ENCODE results near the gene SLC38A3. TPM values are rescaled to one million over a fixed set of nuclear protein-coding genes. Genes with fewer than 3 reads are reported as not detected.

Gene SLC38A3
- total RNA-seq, 4 donors from 2014 or later: 0.11 to 0.39 TPM; not detected in 2

DNA sequence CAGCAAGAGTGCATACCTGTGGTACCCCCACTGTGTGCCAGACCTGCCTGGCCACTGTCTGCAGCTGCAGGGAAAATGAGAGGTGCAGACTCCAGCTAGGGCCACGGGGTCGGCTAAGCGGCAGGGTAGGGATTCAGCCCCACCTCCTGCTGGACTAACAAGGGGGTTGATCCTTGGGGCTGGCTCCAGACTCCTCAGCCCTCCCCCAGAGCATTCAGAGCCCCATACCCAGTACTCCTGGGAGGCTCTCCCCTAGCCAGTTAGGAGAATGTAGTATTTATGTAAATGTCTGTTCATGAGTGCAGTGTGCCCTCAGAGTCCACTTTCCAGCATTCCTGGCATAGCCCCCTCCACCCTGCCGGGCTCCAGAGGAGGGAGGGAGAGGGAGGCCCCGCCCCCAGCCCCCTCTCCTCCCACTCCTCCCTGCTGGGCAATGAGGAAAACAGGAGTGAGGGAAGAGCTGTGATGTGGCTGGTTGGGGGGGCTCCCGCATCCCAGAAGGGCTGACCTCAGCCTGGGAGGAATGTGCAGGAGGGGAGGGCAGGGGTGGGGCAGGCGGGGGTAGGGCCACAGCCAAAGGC lies 59.4 kb downstream of the SLC38A3 start:
- DNase-seq (ENCODE audit: extremely low spot score): peak; percentile 94
- TF ChIP-seq POLR2AphosphoS5 (IDR thresholded peaks at IDR 0.05) (peak in 1 of 2 donors; percentile 35), EP300 (IDR thresholded peaks at IDR 0.05) (no peak), POLR2A (IDR thresholded peaks at IDR 0.05; ENCODE audit: low read depth) (no peak)
- Histone ChIP-seq H3K9me3 (no peaks in the 10 kb centered on the region), H3K36me3 (peaks cover 0 to 2% (median 0%) of the 10 kb centered on the region in 4 donors), H3K27me3 (no peaks in the 10 kb centered on the region), H3K4me3 (peak overlapping the region in 2 of 4 donors; percentile 11 to 30), H3K27ac (replicated peaks in 1 of 4) (peak overlapping the region; percentile 93 to 100 (median 96)), H3K4me1 (peaks cover 70 to 97% (median 92%) of the 10 kb centered on the region in 4 donors)
- intact Hi-C loops (cut with DNase I): no loop called here
- 17% methylated on average over 7 of the region's 7 CpGs for WGBS

DNA sequence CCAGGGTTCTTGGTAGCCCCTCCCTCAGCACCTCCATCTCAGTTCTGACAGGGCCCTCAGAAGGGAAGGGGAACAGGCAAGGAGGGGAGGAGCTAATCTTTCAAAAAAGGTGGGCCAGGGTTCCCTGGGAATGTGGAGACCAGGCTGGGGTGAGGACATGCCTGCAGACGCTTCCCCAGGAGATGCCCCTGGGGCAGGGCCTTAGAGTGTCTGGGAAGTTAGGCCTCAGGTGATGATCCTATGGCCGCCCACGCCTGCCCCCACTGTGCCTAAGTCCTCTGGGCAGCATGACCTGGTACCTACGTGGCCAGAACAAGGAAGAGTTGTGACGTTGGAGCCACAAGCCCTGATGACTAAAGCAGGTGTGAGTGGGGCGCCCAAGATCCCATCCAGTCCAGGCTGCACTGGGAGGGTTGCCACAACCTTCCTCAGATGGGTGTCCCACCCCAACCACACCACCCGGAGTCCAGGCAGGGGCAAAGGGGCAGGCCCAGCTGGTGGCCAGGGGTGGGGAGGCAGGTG lies 60.0 kb downstream of the SLC38A3 start:
- H3K27me3 ChIP-seq: no peaks in the 10 kb centered on the region
- H3K4me1 ChIP-seq: peaks cover 67 to 97% (median 92%) of the 10 kb centered on the region in 4 donors
- peak overlapping the region; percentile 93 to 100 (median 96) for H3K27ac ChIP-seq (replicated peaks in 1 of 4)
- WGBS: 49% methylated on average over 5 of the region's 7 CpGs
- H3K36me3 ChIP-seq: no peaks in the 10 kb centered on the region
- H3K9me3 ChIP-seq: no peaks in the 10 kb centered on the region
- peak in 1 of 2 donors; percentile 69 for TF ChIP-seq POLR2AphosphoS5 (IDR thresholded peaks at IDR 0.05)
- no peak for TF ChIP-seq EP300 (IDR thresholded peaks at IDR 0.05)
- DNase-seq (ENCODE audit: extremely low spot score): no peak
- intact Hi-C loops (cut with DNase I): no loop called here
- H3K4me3 ChIP-seq: peak overlapping the region in 3 of 4 donors; percentile 11 to 24 (median 14)

DNA sequence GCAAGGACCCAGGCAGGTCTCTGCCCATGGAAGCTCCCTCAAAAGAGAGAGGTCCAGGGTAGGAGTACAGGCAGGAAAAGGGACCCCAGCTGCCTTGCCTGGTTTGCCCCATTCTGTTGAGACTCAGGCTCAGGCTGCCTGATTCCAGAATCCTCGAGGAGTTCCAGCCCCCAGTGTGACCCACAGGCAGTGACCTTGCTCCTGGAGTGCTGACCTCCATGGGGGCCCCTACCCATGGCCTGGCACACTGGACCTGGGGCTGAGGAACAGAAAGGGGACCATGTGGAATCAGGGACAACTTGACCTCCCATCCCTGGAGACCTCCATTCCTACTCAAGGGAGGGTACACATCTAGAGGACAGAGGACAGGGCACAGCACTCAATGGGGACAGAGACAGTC lies 60.5 kb downstream of the SLC38A3 start:
- Histone ChIP-seq H3K9me3 (no peaks in the 10 kb centered on the region), H3K27ac (replicated peaks in 1 of 4) (peak overlapping the region; percentile 93 to 100 (median 96)), H3K4me1 (peaks cover 65 to 94% (median 89%) of the 10 kb centered on the region in 4 donors), H3K36me3 (no peaks in the 10 kb centered on the region), H3K27me3 (no peaks in the 10 kb centered on the region), H3K4me3 (peak overlapping the region in 2 of 4 donors; percentile 11 to 24)
- TF ChIP-seq POLR2A (IDR thresholded peaks at IDR 0.05; ENCODE audit: low read depth): no peak
- TF ChIP-seq EP300 (IDR thresholded peaks at IDR 0.05): no peak
- TF ChIP-seq POLR2AphosphoS5 (IDR thresholded peaks at IDR 0.05): no peak
- TF ChIP-seq, protein P1, sequence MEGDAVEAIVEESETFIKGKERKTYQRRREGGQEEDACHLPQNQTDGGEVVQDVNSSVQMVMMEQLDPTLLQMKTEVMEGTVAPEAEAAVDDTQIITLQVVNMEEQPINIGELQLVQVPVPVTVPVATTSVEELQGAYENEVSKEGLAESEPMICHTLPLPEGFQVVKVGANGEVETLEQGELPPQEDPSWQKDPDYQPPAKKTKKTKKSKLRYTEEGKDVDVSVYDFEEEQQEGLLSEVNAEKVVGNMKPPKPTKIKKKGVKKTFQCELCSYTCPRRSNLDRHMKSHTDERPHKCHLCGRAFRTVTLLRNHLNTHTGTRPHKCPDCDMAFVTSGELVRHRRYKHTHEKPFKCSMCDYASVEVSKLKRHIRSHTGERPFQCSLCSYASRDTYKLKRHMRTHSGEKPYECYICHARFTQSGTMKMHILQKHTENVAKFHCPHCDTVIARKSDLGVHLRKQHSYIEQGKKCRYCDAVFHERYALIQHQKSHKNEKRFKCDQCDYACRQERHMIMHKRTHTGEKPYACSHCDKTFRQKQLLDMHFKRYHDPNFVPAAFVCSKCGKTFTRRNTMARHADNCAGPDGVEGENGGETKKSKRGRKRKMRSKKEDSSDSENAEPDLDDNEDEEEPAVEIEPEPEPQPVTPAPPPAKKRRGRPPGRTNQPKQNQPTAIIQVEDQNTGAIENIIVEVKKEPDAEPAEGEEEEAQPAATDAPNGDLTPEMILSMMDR (IDR thresholded peaks at IDR 0.05): no peak
- no peak for DNase-seq (ENCODE audit: extremely low spot score)
- intact Hi-C loops (cut with DNase I): no loop called here
- no CpG with 5 or more reads among the region's 1 CpG for WGBS

DNA sequence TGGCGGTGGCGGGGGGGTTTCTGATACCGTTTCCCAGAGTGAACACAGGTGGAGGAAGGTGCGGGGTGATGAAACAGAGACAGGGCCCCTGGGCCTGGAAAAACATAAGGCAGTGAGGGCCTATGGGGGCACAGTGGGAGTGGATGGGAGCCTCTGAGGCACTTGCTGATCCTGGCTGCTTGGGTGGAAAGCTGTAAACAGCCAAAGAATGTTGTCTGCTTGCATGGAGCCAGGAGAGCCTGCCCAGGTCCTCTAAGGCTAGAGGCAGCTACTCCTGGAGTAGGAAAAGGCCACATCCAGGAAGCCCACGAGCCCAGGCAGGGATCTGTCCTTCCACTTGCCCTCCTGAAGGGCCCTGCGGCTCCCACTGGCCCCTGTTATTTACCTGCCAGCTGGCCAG lies 60.9 kb downstream of the SLC38A3 start:
- TF ChIP-seq POLR2A (IDR thresholded peaks at IDR 0.05; ENCODE audit: low read depth): no peak
- TF ChIP-seq POLR2AphosphoS5 (IDR thresholded peaks at IDR 0.05): no peak
- TF ChIP-seq, protein P1 (IDR thresholded peaks at IDR 0.05): no peak
- TF ChIP-seq EP300 (IDR thresholded peaks at IDR 0.05): no peak
- 83% methylated on average over 4 of the region's 6 CpGs for WGBS
- H3K36me3 ChIP-seq: no peaks in the 10 kb centered on the region
- no peaks in the 10 kb centered on the region for H3K27me3 ChIP-seq
- peak overlapping the region; percentile 93 to 100 (median 96) for H3K27ac ChIP-seq (replicated peaks in 1 of 4)
- no peak for DNase-seq (ENCODE audit: extremely low spot score)
- peaks cover 60 to 92% (median 85%) of the 10 kb centered on the region in 4 donors for H3K4me1 ChIP-seq
- peak overlapping the region; percentile 55 to 74 (median 63) for H3K4me3 ChIP-seq
- intact Hi-C loops (cut with DNase I): no loop called here
- no peaks in the 10 kb centered on the region for H3K9me3 ChIP-seq

DNA sequence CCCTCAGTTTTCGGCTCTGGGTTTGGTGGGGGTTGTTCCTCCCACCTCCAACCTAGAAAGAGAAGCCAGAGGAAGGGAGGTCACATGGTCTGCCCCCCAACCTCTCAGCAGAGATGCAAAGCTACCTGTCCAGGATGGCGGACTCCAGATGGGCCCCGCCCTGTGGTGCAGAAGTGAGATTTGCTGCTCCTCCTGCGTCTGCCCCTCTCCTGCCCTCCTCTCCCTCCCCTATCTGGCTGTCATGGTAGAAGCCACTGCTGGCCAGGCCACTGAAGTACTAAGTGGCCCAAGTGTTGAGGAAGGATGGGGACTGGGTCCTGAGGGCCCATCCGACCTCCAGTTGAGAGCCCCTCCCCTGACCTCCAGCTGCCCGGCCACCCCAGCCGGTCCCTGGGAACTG lies 61.8 kb downstream of the SLC38A3 start:
- peak overlapping the region; percentile 93 to 100 (median 96) for H3K27ac ChIP-seq (replicated peaks in 1 of 4)
- no peaks in the 10 kb centered on the region for H3K9me3 ChIP-seq
- peaks cover 54 to 92% (median 77%) of the 10 kb centered on the region in 4 donors for H3K4me1 ChIP-seq
- no peak for TF ChIP-seq POLR2AphosphoS5 (IDR thresholded peaks at IDR 0.05)
- TF ChIP-seq EP300 (IDR thresholded peaks at IDR 0.05): no peak
- TF ChIP-seq, protein P1 (IDR thresholded peaks at IDR 0.05): no peak
- no peak for TF ChIP-seq POLR2A (IDR thresholded peaks at IDR 0.05; ENCODE audit: low read depth)
- peak overlapping the region; percentile 55 to 74 (median 63) for H3K4me3 ChIP-seq
- intact Hi-C loops (cut with DNase I): no loop called here
- no peak for DNase-seq (ENCODE audit: extremely low spot score)
- no peaks in the 10 kb centered on the region for H3K36me3 ChIP-seq
- H3K27me3 ChIP-seq: no peaks in the 10 kb centered on the region
- WGBS: 87% methylated on average over 3 of the region's 7 CpGs
